Eye (tissue), 1 donor: ENCODE data around the gene TREM1.
"Not testable (repeated sequence)": the region's sequence is repeated elsewhere in the genome, so short reads cannot be mapped to it uniquely, and the experiment has no call there.

ENCODE experiments used
- DNase-seq: peaks from one replicate; pipeline ENCODE4 v3.0.0-alpha.2; 2015

The TREM1 gene

GRCh38 chr6:41286544-41287346 lies at the start of gene TREM1:
TSS of gene TREM1 (minus strand) at chr6:41286682. CDS start at chr6:41286655, 27 bp downstream.
- no peak for DNase-seq

GRCh38 chr6:41335943-41336342 lies 49.5 kb upstream of the TREM1 start:
- no peak for DNase-seq

GRCh38 chr6:41335296-41335695 lies 48.8 kb upstream of the TREM1 start, which contains the start of gene NCR2:
TSS of gene NCR2 (plus strand) at chr6:41335608. CDS start at chr6:41335877, 269 bp downstream.
- no peak for DNase-seq

- no peak for DNase-seq
Observed at GRCh38 chr6:41334482-41335040, 48.1 kb upstream of the TREM1 start.

- no peak for DNase-seq
Observed at GRCh38 chr6:41332842-41333736, 46.6 kb upstream of the TREM1 start.

- no peak for DNase-seq
Observed at GRCh38 chr6:41332241-41332640, 45.8 kb upstream of the TREM1 start.

GRCh38 chr6:41331401-41332150 lies 45.1 kb upstream of the TREM1 start:
- DNase-seq, result no peak

GRCh38 chr6:41327177-41327576 lies 40.7 kb upstream of the TREM1 start:
- DNase-seq, result no peak

GRCh38 chr6:41326092-41326491 lies 39.6 kb upstream of the TREM1 start:
- DNase-seq, result no peak

GRCh38 chr6:41325446-41326066 lies 39.1 kb upstream of the TREM1 start:
- no peak for DNase-seq

- DNase-seq, result no peak
Observed at GRCh38 chr6:41321183-41321582, 34.7 kb upstream of the TREM1 start.

- DNase-seq, result peak; percentile 91
Observed at GRCh38 chr6:41318654-41319565, 32.4 kb upstream of the TREM1 start.

GRCh38 chr6:41318261-41318653 lies 31.8 kb upstream of the TREM1 start:
- no peak for DNase-seq

GRCh38 chr6:41315943-41316620 lies 29.6 kb upstream of the TREM1 start:
- DNase-seq, result no peak

GRCh38 chr6:41315203-41315602 lies 28.7 kb upstream of the TREM1 start:
- DNase-seq, result no peak

GRCh38 chr6:41306187-41306854 lies 19.8 kb upstream of the TREM1 start:
- DNase-seq, result peak; percentile 76

- no peak for DNase-seq
Observed at GRCh38 chr6:41302638-41303037, 16.2 kb upstream of the TREM1 start.

GRCh38 chr6:41298785-41299502 lies 12.5 kb upstream of the TREM1 start:
- no peak for DNase-seq

GRCh38 chr6:41297248-41297647 lies 10.8 kb upstream of the TREM1 start:
- not testable (repeated sequence) for DNase-seq
